HG02588 (cell line): Measurements from ENCODE around the gene TOE1.
"Not testable (repeated sequence)": the region's sequence is repeated elsewhere in the genome, so short reads cannot be mapped to it uniquely, and the experiment has no call there.

Experiments used
- ATAC-seq: cut with Tn5 transposase; IDR thresholded peaks from one replicate; pipeline ENCODE4 v1.9.1; 2021; ENCODE audit warnings: mild to moderate bottlenecking, moderate library complexity; ENCODE audit not compliant: unreplicated experiment

TOE1 gene

GRCh38 chr1:45339789-45340558 is at the start of gene TOE1, which contains the start of gene MUTYH:
Gene TOE1, plus strand, starts transcription at chr1:45340170. Its CDS starts 83 bp downstream, at chr1:45340253.
Gene MUTYH, minus strand, starts transcription at chr1:45340440. Its CDS starts 5,935 bp downstream, at chr1:45334505.
- ATAC-seq: peak; percentile 83

GRCh38 chr1:45291002-45291401 is 49.0 kb upstream of the TOE1 start:
- ATAC-seq: not testable (repeated sequence)

GRCh38 chr1:45291716-45292115 is 48.3 kb upstream of the TOE1 start:
- ATAC-seq: no peak

- ATAC-seq: no peak
Measured at GRCh38 chr1:45297666-45298356, 42.2 kb upstream of the TOE1 start.

- ATAC-seq: no peak
Measured at GRCh38 chr1:45299296-45299695, 40.7 kb upstream of the TOE1 start.

GRCh38 chr1:45299981-45300668 is 39.8 kb upstream of the TOE1 start:
- no peak for ATAC-seq

- ATAC-seq: no peak
Measured at GRCh38 chr1:45300669-45300997, 39.3 kb upstream of the TOE1 start.

- no peak for ATAC-seq
Measured at GRCh38 chr1:45302505-45303150, 37.3 kb upstream of the TOE1 start.

GRCh38 chr1:45303520-45304310 is 36.3 kb upstream of the TOE1 start:
- peak; percentile 66 for ATAC-seq

- peak; percentile 1 for ATAC-seq
Measured at GRCh38 chr1:45304311-45305081, 35.5 kb upstream of the TOE1 start.

GRCh38 chr1:45305231-45305630 is 34.7 kb upstream of the TOE1 start:
- no peak for ATAC-seq

- ATAC-seq: no peak
Measured at GRCh38 chr1:45306319-45306718, 33.7 kb upstream of the TOE1 start.

GRCh38 chr1:45306905-45307304 is 33.1 kb upstream of the TOE1 start:
- no peak for ATAC-seq

GRCh38 chr1:45314266-45314665 is 25.7 kb upstream of the TOE1 start:
- no peak for ATAC-seq

GRCh38 chr1:45317166-45317565 is 22.8 kb upstream of the TOE1 start:
- ATAC-seq: no peak

GRCh38 chr1:45319761-45320160 is 20.2 kb upstream of the TOE1 start:
- ATAC-seq: no peak

- no peak for ATAC-seq
Measured at GRCh38 chr1:45321444-45321843, 18.5 kb upstream of the TOE1 start.

- no peak for ATAC-seq
Measured at GRCh38 chr1:45322486-45323040, 17.4 kb upstream of the TOE1 start.

- ATAC-seq: no peak
Measured at GRCh38 chr1:45325851-45326506, 14.0 kb upstream of the TOE1 start.
